Nephron (organoid): ENCODE data around the gene GRAMD1A.
"Not testable (repeated sequence)": the region's sequence is repeated elsewhere in the genome, so short reads cannot be mapped to it uniquely, and the experiment has no call there.

Source experiments
- H3K27ac Mint-ChIP-seq, 3 experiments: 2 replicates each; pipeline ENCODE4 v1.8.0; 2020; ENCODE audit warnings: mixed read lengths in 3 of 3, mild to moderate bottlenecking in 2 of 3, moderate library complexity in 1 of 3
- H3K27me3 Mint-ChIP-seq: 2 replicates; pipeline ENCODE4 v1.8.0; 2021; ENCODE audit warnings: low read depth, mild to moderate bottlenecking, moderate library complexity, mixed read lengths
- H3K36me3 Mint-ChIP-seq: 2 replicates; pipeline ENCODE4 v1.8.0; 2020; ENCODE audit warnings: low read depth, mixed read lengths
- H3K4me1 Mint-ChIP-seq: 2 replicates; pipeline ENCODE4 v1.8.0; 2020; ENCODE audit warnings: mixed read lengths
- H3K4me3 Mint-ChIP-seq, 3 experiments: 2 replicates each; pipeline ENCODE4 v1.8.0; 2020; ENCODE audit warnings: mild to moderate bottlenecking in 3 of 3, mixed read lengths in 3 of 3, moderate library complexity in 2 of 3
- H3K9me3 Mint-ChIP-seq: 2 replicates; pipeline ENCODE4 v1.8.0; 2020; ENCODE audit warnings: mixed read lengths
- CTCF ChIP-seq, 3 experiments: fragments of 200-600 bp; sonication (generic); IDR thresholded peaks; one replicate each; pipeline ENCODE4 v1.5.0; 2021; ENCODE audit warnings: antibody characterized with exemption in 3 of 3; ENCODE audit not compliant: unreplicated experiment in 3 of 3

Gene GRAMD1A

GRCh38 chr19:34967551-34967950, 32.6 kb upstream of the GRAMD1A start:
- H3K27me3 Mint-ChIP-seq: peaks cover under 1% of the 10 kb centered on the region
- H3K36me3 Mint-ChIP-seq: peaks cover 12% of the 10 kb centered on the region
- no peak for TF ChIP-seq CTCF (IDR thresholded peaks at IDR 0.05; ENCODE audit: unreplicated experiment in 3 of 3)
- H3K9me3 Mint-ChIP-seq: peaks cover 25% of the 10 kb centered on the region
- peaks cover 8% of the 10 kb centered on the region for H3K4me1 Mint-ChIP-seq
- no peak overlapping the region for H3K27ac Mint-ChIP-seq
- peak overlapping the region in 1 of 3 experiments; percentile 62 for H3K4me3 Mint-ChIP-seq

GRCh38 chr19:34969721-34970120, 30.4 kb upstream of the GRAMD1A start:
- no peak for TF ChIP-seq CTCF (IDR thresholded peaks at IDR 0.05; ENCODE audit: unreplicated experiment in 3 of 3)
- Mint-ChIP-seq H3K4me3 (no peak overlapping the region), H3K36me3 (peaks cover 3% of the 10 kb centered on the region), H3K9me3 (peaks cover 17% of the 10 kb centered on the region), H3K27me3 (peaks cover 11% of the 10 kb centered on the region), H3K4me1 (peaks cover 6% of the 10 kb centered on the region), H3K27ac (no peak overlapping the region)

- not testable (repeated sequence) for H3K4me3 Mint-ChIP-seq, H3K36me3 Mint-ChIP-seq, H3K4me1 Mint-ChIP-seq, H3K27ac Mint-ChIP-seq
- Mint-ChIP-seq H3K9me3 (peaks cover 17% of the 10 kb centered on the region), H3K27me3 (peaks cover 11% of the 10 kb centered on the region)
Measured at GRCh38 chr19:34970185-34970780, 29.8 kb upstream of the GRAMD1A start.

- Mint-ChIP-seq H3K27me3 (peaks cover 15% of the 10 kb centered on the region), H3K4me1 (peaks cover 6% of the 10 kb centered on the region), H3K36me3 (no peaks in the 10 kb centered on the region), H3K9me3 (peaks cover 10% of the 10 kb centered on the region), H3K4me3 (no peak overlapping the region), H3K27ac (no peak overlapping the region)
- TF ChIP-seq CTCF (IDR thresholded peaks at IDR 0.05; ENCODE audit: unreplicated experiment in 3 of 3): no peak
Measured at GRCh38 chr19:34972163-34972705, 27.9 kb upstream of the GRAMD1A start.

- H3K4me3 Mint-ChIP-seq: no peak overlapping the region
- no peaks in the 10 kb centered on the region for H3K36me3 Mint-ChIP-seq
- no peak for TF ChIP-seq CTCF (IDR thresholded peaks at IDR 0.05; ENCODE audit: unreplicated experiment in 3 of 3)
- H3K9me3 Mint-ChIP-seq: peaks cover 10% of the 10 kb centered on the region
- H3K27me3 Mint-ChIP-seq: peaks cover 15% of the 10 kb centered on the region
- H3K27ac Mint-ChIP-seq: no peak overlapping the region
- peaks cover 6% of the 10 kb centered on the region for H3K4me1 Mint-ChIP-seq
Measured at GRCh38 chr19:34974646-34975045, 25.5 kb upstream of the GRAMD1A start.

GRCh38 chr19:34975056-34975455, 25.1 kb upstream of the GRAMD1A start:
- no peak overlapping the region for H3K27ac Mint-ChIP-seq
- no peaks in the 10 kb centered on the region for H3K36me3 Mint-ChIP-seq
- H3K4me3 Mint-ChIP-seq: no peak overlapping the region
- no peak for TF ChIP-seq CTCF (IDR thresholded peaks at IDR 0.05; ENCODE audit: unreplicated experiment in 3 of 3)
- H3K27me3 Mint-ChIP-seq: peaks cover 18% of the 10 kb centered on the region
- H3K9me3 Mint-ChIP-seq: peaks cover 7% of the 10 kb centered on the region
- peaks cover 6% of the 10 kb centered on the region for H3K4me1 Mint-ChIP-seq
